CD1c-positive myeloid dendritic cell (primary cell): Measurements from ENCODE around the gene KYNU.
"Not testable (repeated sequence)": the region's sequence is repeated elsewhere in the genome, so short reads cannot be mapped to it uniquely, and the experiment has no call there.

Source experiments
- DNase-seq: peaks from one replicate; pipeline ENCODE4 v3.0.0-alpha.2; 2016; ENCODE audit errors: extremely low spot score

KYNU gene

DNA sequence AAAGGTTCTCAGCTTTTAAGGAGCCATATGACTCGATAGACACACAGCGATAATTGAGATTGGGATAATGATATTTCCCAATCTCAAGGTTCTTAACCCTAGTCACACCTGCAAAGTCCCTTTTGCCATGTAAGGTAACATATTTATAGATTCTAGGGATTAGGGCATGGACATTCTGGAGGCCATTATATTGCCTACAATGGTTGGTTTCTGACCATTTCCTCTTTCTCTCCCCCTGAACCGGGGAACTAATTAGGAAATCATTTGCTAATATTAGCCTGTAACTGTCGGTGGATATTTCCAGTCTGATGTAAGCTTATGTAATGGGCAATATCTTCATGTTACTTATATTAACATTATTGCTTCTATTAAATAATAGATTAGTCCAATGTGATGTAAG is 210.9 kb downstream of the KYNU start:
- DNase-seq, result peak; percentile 29

GRCh38 chr2:143089520-143089919 is 212.1 kb downstream of the KYNU start:
- DNase-seq, result not testable (repeated sequence)
